ENCODE data around the gene NTN5.

GRCh38 chr19:48648134-48648533 lies 24.7 kb downstream of the NTN5 start:
- no peak for TF ChIP-seq CTCF (IDR thresholded peaks at IDR 0.05)
- TF ChIP-seq POLR2A (IDR thresholded peaks at IDR 0.05) = no peak
- TF ChIP-seq EP300 (IDR thresholded peaks at IDR 0.05) = no peak
- TF ChIP-seq POLR2AphosphoS5 (IDR thresholded peaks at IDR 0.05) = no peak

Data from suprapubic skin (tissue), 4 donors.